IPS-18c (cell line): ENCODE data around the gene C11orf54.

Source experiments
- H3K4me3 ChIP-seq: 2 replicates; pipeline ENCODE4 v1.7.0; 2013; ENCODE audit warnings: low read depth, mild to moderate bottlenecking, low read length, moderate library complexity; ENCODE audit not compliant: insufficient read depth
- H3K9me3 ChIP-seq: one replicate; pipeline ENCODE4 v1.6.1; 2013; ENCODE audit warnings: mild to moderate bottlenecking, low read length, moderate library complexity; ENCODE audit not compliant: control insufficient read depth, insufficient read depth

The C11orf54 gene

GRCh38 chr11:93784145-93784934 lies 42.9 kb downstream of the C11orf54 start, which contains the start of gene MED17:
TSS of gene MED17 (plus strand) at chr11:93784282. CDS start at chr11:93784514, 232 bp downstream.
- H3K9me3 ChIP-seq: no peaks in the 10 kb centered on the region
- H3K4me3 ChIP-seq: peak within 1 kb of the TSS; percentile 99

- Histone ChIP-seq H3K9me3 (no peaks in the 10 kb centered on the region), H3K4me3 (peak overlapping the region; percentile 99)
Measured at GRCh38 chr11:93784935-93785360, 43.5 kb downstream of the C11orf54 start.

DNA sequence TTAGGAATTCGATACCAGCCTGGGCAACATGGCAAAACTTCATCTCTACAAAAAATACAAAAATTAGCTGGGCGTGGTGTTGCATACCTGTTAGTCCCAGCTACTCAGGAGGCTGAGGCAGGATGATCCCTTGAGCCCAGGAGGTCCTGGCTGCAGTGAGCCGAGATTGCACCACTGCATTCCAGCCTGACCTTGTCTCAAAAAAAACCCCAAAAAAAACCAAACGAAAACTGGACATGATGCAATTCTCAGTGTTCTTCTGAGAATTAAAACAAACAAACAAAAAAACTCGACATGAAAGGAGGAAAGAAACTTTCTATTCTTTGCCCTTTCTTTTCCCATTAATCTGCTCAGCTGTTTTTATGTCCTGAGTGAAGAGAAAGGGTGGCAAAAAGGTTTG lies 50.0 kb downstream of the C11orf54 start:
- no peak overlapping the region for H3K4me3 ChIP-seq
- peaks cover 2% of the 10 kb centered on the region for H3K9me3 ChIP-seq

DNA sequence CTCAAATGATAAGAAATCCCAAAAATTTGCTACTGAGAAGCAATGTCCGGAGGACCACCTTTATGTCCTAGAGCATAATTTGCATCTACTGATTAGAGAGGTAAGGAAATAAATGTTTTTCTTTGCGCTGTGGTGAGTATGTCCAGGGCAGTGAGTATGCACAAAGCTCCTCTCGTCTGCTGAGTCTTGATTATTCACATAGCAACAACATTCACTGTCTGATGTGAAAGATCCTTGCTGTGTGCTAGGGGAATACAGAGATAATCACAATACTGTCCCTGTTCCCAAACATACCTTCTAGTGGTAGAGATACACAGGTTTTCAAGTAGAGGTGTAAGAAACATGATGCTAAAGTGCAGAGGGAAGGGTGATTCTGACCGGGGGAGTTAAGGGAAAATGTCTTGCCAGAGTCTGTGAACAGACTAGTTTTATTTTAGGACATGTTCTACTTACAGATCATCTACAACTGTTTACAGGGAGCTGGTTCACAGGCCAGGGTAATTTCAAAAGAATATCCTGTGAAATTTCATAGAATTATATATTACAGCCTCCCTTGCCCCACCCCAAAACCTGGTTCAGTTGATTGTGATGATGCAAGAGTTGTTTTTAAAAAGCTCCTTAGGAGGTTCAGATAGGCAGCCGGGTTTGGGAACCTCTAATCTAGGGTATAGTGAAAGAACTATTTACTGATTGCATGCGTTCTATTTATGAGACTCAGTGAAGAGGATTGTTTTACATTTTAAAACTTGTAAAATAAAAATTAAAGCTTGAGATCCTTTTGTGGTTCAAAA lies 55.2 kb downstream of the C11orf54 start:
- peaks cover 2% of the 10 kb centered on the region for H3K9me3 ChIP-seq
- no peak overlapping the region for H3K4me3 ChIP-seq

DNA sequence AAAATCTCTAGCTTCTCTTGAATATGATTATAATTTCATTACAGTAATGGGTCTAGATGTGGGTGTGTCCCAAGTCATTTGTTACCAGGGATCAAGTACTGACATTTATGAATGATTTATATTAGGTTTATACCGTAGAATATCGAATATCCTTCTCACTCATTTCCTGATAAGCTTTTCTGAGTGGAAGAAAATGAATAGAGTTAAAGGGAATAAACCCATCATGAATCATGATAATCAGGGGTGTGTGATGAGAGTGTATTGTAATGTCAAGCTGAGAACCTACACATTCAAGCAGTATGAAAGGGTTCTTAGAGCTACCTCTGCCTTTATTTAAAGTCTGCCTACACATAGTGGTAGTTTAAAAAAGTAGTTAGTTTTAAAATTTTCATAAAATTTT lies 59.9 kb downstream of the C11orf54 start:
- Histone ChIP-seq H3K4me3 (no peak overlapping the region), H3K9me3 (no peaks in the 10 kb centered on the region)

GRCh38 chr11:93804879-93805278 lies 63.4 kb downstream of the C11orf54 start:
- no peak overlapping the region for H3K4me3 ChIP-seq
- H3K9me3 ChIP-seq: no peaks in the 10 kb centered on the region

GRCh38 chr11:93807980-93808379 lies 66.5 kb downstream of the C11orf54 start:
- Histone ChIP-seq H3K9me3 (no peaks in the 10 kb centered on the region), H3K4me3 (no peak overlapping the region)

DNA sequence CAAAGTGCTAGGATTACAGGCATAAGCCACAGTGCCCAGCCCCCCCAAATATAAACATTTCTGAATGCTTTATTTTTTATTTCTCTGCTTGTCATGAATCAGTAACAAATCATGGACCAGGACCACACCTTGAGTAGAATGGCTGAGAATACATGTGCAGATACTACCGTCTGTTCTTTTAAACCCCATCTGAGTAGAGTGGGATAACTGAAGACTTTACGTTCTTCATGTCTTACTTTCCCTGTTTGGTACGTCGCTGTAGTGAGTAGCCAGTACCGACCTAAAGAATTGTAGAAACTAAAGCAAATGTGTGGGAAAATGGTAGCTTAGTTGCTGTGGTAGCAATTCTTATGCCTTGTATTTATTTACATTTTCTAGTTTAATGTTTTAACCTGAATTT lies 72.5 kb downstream of the C11orf54 start:
- Histone ChIP-seq H3K9me3 (no peaks in the 10 kb centered on the region), H3K4me3 (no peak overlapping the region)
